Measurements from ENCODE around the gene LRRC4B. TPM values are rescaled to one million over a fixed set of nuclear protein-coding genes. Genes with fewer than 3 reads are reported as not detected.

LRRC4B gene
- total and polyA plus RNA-seq, 2 of the 13 experiments (the other 11 are each of a cell fraction or from before 2014, with no cell fraction given), result not detected

GRCh38 chr19:50535672-50536187 lies 32.5 kb downstream of the LRRC4B start (continued):
- TF ChIP-seq SP1 (IDR thresholded peaks at IDR 0.05), result no peak
- no peak for TF ChIP-seq SP1 (CRISPR knock-in tag; IDR thresholded peaks at IDR 0.05)
- no peak for TF ChIP-seq MEIS1 (CRISPR knock-in tag; IDR thresholded peaks at IDR 0.05; ENCODE audit: borderline replicate concordance)
- TF ChIP-seq CEBPG (CRISPR knock-in tag; IDR thresholded peaks at IDR 0.05), result no peak
- TF ChIP-seq ZNF83 (CRISPR knock-in tag; IDR thresholded peaks at IDR 0.05; ENCODE audit: borderline replicate concordance), result no peak
- no peak for TF ChIP-seq ZNF660 (CRISPR knock-in tag; IDR thresholded peaks at IDR 0.05; ENCODE audit: borderline replicate concordance, low read depth)
- TF ChIP-seq ZNF335 (CRISPR knock-in tag; IDR thresholded peaks at IDR 0.05), result no peak
- no peak for TF ChIP-seq LCORL (IDR thresholded peaks at IDR 0.05)
- TF ChIP-seq LCORL (CRISPR knock-in tag; IDR thresholded peaks at IDR 0.05), result no peak
- TF ChIP-seq, protein P1, sequence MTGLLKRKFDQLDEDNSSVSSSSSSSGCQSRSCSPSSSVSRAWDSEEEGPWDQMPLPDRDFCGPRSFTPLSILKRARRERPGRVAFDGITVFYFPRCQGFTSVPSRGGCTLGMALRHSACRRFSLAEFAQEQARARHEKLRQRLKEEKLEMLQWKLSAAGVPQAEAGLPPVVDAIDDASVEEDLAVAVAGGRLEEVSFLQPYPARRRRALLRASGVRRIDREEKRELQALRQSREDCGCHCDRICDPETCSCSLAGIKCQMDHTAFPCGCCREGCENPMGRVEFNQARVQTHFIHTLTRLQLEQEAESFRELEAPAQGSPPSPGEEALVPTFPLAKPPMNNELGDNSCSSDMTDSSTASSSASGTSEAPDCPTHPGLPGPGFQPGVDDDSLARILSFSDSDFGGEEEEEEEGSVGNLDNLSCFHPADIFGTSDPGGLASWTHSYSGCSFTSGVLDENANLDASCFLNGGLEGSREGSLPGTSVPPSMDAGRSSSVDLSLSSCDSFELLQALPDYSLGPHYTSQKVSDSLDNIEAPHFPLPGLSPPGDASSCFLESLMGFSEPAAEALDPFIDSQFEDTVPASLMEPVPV (CRISPR knock-in tag; IDR thresholded peaks at IDR 0.05), result no peak

- POLR2A ChIA-PET, result no interaction called here
- in situ Hi-C loops (cut with HindIII; ENCODE audit: extremely low pct_ligation_motif_present, low pct_unique_long_range_greater_than_20kb) (no loop called here), intact Hi-C loops (cut with micrococcal nuclease; ENCODE audit: unreplicated experiment) (no loop called here)
- TF ChIP-seq ZNF841 (CRISPR knock-in tag; IDR thresholded peaks at IDR 0.05; ENCODE audit: borderline replicate concordance) (no peak), RXRB (CRISPR knock-in tag; IDR thresholded peaks at IDR 0.05; ENCODE audit: borderline replicate concordance) (no peak), RFXAP (CRISPR knock-in tag; IDR thresholded peaks at IDR 0.05; ENCODE audit: borderline replicate concordance) (no peak), SAFB2 (CRISPR knock-in tag; IDR thresholded peaks at IDR 0.05; ENCODE audit: borderline replicate concordance, low read depth) (no peak), ZNF292 (CRISPR knock-in tag; IDR thresholded peaks at IDR 0.05; ENCODE audit: borderline replicate concordance, low read depth) (no peak), NFRKB (IDR thresholded peaks at IDR 0.05) (no peak)
- TF ChIP-seq, protein P2, sequence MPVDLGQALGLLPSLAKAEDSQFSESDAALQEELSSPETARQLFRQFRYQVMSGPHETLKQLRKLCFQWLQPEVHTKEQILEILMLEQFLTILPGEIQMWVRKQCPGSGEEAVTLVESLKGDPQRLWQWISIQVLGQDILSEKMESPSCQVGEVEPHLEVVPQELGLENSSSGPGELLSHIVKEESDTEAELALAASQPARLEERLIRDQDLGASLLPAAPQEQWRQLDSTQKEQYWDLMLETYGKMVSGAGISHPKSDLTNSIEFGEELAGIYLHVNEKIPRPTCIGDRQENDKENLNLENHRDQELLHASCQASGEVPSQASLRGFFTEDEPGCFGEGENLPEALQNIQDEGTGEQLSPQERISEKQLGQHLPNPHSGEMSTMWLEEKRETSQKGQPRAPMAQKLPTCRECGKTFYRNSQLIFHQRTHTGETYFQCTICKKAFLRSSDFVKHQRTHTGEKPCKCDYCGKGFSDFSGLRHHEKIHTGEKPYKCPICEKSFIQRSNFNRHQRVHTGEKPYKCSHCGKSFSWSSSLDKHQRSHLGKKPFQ (CRISPR knock-in tag; IDR thresholded peaks at IDR 0.05; ENCODE audit: insufficient replicate concordance), result no peak
These were observed 33.8 kb downstream of the LRRC4B start for GRCh38 chr19:50534478-50534877.

More at GRCh38 chr19:50534478-50534877, 33.8 kb downstream of the LRRC4B start:
- H3K36me3 ChIP-seq (replicated peaks in 1 of 2; ENCODE audit: control insufficient read depth in 1 of 2, insufficient read depth in 2 of 2, low read length in 2 of 2), result no peaks in the 10 kb centered on the region
- DNase-seq (ENCODE audit: low spot score) (no peak), ATAC-seq (no peak), FAIRE-seq (no peak)
- no peaks in the 10 kb centered on the region for H4K20me1 ChIP-seq (ENCODE audit: insufficient read depth, low read length)
- H3K27me3 ChIP-seq (ENCODE audit: control insufficient read depth in 1 of 2, insufficient read depth in 2 of 2, low read length in 2 of 2), result peaks cover 0 to 15% of the 10 kb centered on the region in 2 experiments; a peak in 3 of 5 replicates
- no peaks in the 10 kb centered on the region for H3K9me3 ChIP-seq (ENCODE audit: low read length)
- 29% methylated on average over 3 of the region's 3 CpGs for WGBS (ENCODE audit: low lambda C conversion rate)
- H3K4me3 ChIP-seq (replicated peaks in 1 of 3; ENCODE audit: insufficient read depth in 1 of 3, low read depth in 2 of 3, low read length in 3 of 3), result no peak overlapping the region
- no TSS peak for BruUV-seq (replicated peaks)
- no peak overlapping the region for H3K4me2 ChIP-seq (ENCODE audit: low read depth, low read length)
- no peaks in the 10 kb centered on the region for H3K4me1 ChIP-seq (ENCODE audit: insufficient read depth, low read length)
- no peaks in the 10 kb centered on the region for H3K79me2 ChIP-seq (ENCODE audit: insufficient read depth, low read length)
- H3K27ac ChIP-seq (ENCODE audit: extremely low read length, insufficient read depth, low read length), result no peak overlapping the region
- no peak overlapping the region for H2AFZ ChIP-seq (ENCODE audit: low read length)
- H3K9ac ChIP-seq (ENCODE audit: insufficient read depth, low read depth, low read length), result no peak overlapping the region
- CTCF ChIA-PET (ENCODE audit: low intra/inter-chr PET ratio, low total read pairs), result no interaction called here

Data from HepG2 (cell line).